ENCODE measurements around the gene C17orf75. TPM values are rescaled to one million over a fixed set of nuclear protein-coding genes. Genes with fewer than 3 reads are reported as not detected.
"Not testable (repeated sequence)": the region's sequence is repeated elsewhere in the genome, so short reads cannot be mapped to it uniquely, and the experiment has no call there.

C17orf75 gene
- total RNA-seq, 4 donors from 2014 or later: 5.3 to 11.9 (median 8.1) TPM

DNA sequence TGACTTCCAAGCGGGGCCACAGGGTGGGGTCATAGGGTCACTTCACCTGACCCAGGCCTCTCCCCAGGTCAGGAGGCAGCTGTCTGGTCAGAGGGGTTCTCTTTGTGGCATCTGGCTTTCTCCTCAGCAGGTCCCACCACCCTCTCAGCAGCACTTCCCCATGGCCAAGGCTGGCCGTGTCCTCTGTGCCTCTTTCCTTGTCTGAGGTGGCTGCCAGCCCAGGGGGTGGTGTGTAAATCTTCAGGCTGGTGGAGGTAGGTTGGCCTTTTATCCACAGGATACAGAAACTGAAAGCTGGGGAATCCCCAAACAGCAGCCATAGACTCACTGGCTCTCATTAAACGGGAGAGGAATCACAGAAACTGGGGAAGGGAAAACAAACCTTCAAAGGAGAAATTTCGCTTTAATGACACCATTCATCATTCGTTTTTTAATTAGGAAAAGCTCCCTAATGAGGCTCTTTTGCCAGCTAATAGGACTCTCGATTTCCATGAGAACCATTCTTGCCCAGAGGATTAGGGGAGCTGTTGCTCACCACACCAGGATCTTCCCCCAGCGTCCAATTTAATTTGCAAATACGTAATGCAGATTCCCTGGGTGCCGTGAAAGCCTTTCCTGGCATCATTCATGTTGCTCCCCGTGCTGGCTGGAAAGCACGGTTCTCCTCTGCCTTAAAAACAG, 18.0 kb downstream of the C17orf75 start:
- 23 to 26% methylated on average over 11 of the region's 11 CpGs for WGBS, 2 donors
- TF ChIP-seq POLR2A (IDR thresholded peaks at IDR 0.05): no peak
- TF ChIP-seq, protein P1, sequence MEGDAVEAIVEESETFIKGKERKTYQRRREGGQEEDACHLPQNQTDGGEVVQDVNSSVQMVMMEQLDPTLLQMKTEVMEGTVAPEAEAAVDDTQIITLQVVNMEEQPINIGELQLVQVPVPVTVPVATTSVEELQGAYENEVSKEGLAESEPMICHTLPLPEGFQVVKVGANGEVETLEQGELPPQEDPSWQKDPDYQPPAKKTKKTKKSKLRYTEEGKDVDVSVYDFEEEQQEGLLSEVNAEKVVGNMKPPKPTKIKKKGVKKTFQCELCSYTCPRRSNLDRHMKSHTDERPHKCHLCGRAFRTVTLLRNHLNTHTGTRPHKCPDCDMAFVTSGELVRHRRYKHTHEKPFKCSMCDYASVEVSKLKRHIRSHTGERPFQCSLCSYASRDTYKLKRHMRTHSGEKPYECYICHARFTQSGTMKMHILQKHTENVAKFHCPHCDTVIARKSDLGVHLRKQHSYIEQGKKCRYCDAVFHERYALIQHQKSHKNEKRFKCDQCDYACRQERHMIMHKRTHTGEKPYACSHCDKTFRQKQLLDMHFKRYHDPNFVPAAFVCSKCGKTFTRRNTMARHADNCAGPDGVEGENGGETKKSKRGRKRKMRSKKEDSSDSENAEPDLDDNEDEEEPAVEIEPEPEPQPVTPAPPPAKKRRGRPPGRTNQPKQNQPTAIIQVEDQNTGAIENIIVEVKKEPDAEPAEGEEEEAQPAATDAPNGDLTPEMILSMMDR (IDR thresholded peaks at IDR 0.05): no peak
- no peak overlapping the region for H3K4me3 ChIP-seq (ENCODE audit: low read depth, poor library complexity, severe bottlenecking)
- intact Hi-C loops (cut with DNase I; ENCODE audit: low total_unique reads): no loop called here
- no peak for DNase-seq (ENCODE audit: low spot score in 2 of 2)

DNA sequence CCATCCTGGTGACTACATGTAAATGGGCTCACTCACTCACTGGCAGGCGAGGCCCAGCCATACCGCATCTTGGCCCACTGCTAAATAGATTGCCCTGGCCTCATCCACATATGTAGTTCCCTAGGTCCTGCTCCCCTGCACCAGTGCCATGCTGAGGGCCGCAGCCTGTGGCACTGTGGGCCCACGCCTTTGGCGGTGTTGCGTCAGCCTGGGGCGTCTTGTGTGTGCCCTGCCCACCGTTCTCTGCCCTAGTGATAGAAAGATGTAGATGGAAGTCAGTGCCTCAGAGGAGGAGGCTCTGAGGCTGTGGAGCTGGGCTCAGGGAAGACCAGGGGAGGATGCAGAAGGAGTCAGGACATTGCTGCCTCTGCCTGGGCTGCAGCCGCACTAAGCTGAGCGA, 18.9 kb downstream of the C17orf75 start:
- intact Hi-C loops (cut with DNase I; ENCODE audit: low total_unique reads): no loop called here
- whole genome bisulfite sequencing, 2 donors: 93% methylated on average over 6 to 10 of the region's 10 CpGs
- no peak for DNase-seq (ENCODE audit: low spot score in 2 of 2)
- H3K4me3 ChIP-seq (ENCODE audit: low read depth, poor library complexity, severe bottlenecking): no peak overlapping the region
- TF ChIP-seq POLR2A (IDR thresholded peaks at IDR 0.05): no peak
- TF ChIP-seq, protein P1 (IDR thresholded peaks at IDR 0.05): no peak

DNA sequence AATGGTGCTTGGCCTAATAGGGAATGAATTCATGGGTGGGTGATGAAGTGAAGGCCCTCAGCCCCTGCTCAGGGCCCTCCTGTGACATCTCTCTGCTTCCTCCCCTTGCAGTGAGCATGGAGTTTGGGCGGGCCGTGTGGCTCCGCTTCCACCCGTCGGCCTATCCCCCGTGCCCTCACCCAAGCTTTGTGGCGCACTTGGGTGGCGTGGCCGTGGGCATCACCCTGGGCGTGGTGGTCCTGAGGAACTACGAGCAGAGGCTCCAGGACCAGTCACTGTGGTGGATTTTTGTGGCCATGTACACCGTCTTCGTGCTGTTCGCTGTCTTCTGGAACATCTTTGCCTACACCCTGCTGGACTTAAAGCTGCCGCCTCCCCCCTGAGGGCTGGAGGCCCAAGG, 21.1 kb downstream of the C17orf75 start:
- DNase-seq (ENCODE audit: low spot score in 2 of 2): no peak
- no peak for TF ChIP-seq POLR2A (IDR thresholded peaks at IDR 0.05)
- TF ChIP-seq, protein P1 (IDR thresholded peaks at IDR 0.05): no peak
- intact Hi-C loops (cut with DNase I; ENCODE audit: low total_unique reads): no loop called here
- H3K4me3 ChIP-seq (ENCODE audit: low read depth, poor library complexity, severe bottlenecking): no peak overlapping the region
- WGBS, 2 donors: 92 to 94% methylated on average over 15 of the region's 15 CpGs

DNA sequence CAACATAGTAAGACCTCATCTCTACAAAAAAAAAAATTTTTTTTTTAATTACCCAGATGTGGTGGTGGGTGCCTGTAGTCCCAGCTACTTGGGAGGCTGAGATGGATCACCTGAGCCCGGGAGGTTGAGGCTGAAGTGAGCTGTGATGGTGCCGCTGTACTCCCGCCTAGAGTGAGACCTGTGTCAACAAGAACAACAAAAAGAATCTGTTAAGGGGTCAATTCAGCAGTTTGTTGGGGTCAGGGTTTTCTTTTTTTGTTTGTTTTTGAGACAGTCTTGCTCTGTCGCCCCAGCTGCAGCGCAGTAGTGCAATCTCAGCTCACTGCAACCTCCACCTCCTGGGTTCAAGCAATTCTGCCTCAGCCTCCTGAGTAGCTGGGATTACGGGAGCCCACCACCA, 21.9 kb downstream of the C17orf75 start:
- WGBS, 2 donors: 95 to 97% methylated on average over 6 of the region's 6 CpGs
- H3K4me3 ChIP-seq (ENCODE audit: low read depth, poor library complexity, severe bottlenecking); intact Hi-C loops (cut with DNase I; ENCODE audit: low total_unique reads); DNase-seq (ENCODE audit: low spot score in 2 of 2): not testable (repeated sequence)

DNA sequence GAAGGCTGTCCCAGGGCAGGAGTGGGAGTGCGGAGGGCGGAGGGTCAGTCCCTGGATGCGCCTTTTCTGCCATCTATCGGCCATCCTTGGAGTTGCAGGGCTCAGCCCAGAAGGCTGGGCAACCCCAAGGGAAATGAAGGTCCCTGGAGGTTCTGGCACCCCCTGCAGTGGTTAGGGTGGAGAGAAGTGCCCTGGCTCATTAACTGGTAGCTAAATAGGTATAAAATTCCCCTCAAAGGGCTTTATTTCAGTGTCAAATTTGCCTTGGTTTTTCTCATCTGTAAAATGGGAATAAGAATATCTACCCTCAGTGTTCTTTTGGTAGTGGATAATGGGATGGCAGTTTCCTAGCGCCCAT, 22.4 kb downstream of the C17orf75 start:
- peak; percentile 60 to 91 for DNase-seq (ENCODE audit: low spot score in 2 of 2)
- 15 to 22% methylated on average over 5 of the region's 5 CpGs for WGBS, 2 donors
- no peak overlapping the region for H3K4me3 ChIP-seq (ENCODE audit: low read depth, poor library complexity, severe bottlenecking)
- intact Hi-C loops (cut with DNase I; ENCODE audit: low total_unique reads): loop anchor here (5.0 kb wide), 1 partner anchor 67 kb away; no protein-coding TSS in a partner anchor
- TF ChIP-seq, protein P1 (IDR thresholded peaks at IDR 0.05): peak in 1 of 3 donors; percentile 53
- TF ChIP-seq POLR2A (IDR thresholded peaks at IDR 0.05): no peak

DNA sequence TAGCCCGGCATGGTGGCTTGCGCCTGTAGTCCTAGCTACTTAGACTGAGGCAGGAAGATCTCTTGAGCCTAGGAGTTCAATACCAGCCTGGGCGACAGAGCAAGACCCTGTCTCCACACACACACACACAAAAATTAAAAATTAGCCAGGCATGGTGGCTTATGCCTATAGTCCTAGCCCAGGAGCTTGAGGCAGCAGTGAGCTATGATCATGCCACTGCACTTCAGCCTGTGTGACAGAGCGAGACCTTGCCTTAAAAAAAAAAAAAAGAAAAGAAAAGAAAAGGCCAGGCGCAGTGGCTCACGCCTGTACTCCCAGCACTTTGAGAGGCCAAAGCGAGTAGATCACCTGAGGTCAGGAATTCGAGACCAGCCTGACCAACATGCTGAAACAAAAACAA, 23.9 kb downstream of the C17orf75 start:
- no peak overlapping the region for H3K4me3 ChIP-seq (ENCODE audit: low read depth, poor library complexity, severe bottlenecking)
- TF ChIP-seq, protein P1 (IDR thresholded peaks at IDR 0.05): no peak
- no peak for TF ChIP-seq POLR2A (IDR thresholded peaks at IDR 0.05)
- no peak for DNase-seq (ENCODE audit: low spot score in 2 of 2)
- 94% methylated on average over 8 of the region's 8 CpGs for WGBS, 2 donors
- intact Hi-C loops (cut with DNase I; ENCODE audit: low total_unique reads): loop anchor here (5.0 kb wide), 1 partner anchor 66 kb away; no protein-coding TSS in a partner anchor
